Lower leg skin (tissue), 4 donors: ENCODE data around the gene MAN1A1. TPM values are rescaled to one million over a fixed set of nuclear protein-coding genes. Genes with fewer than 3 reads are reported as not detected.
"Not testable (repeated sequence)": the region's sequence is repeated elsewhere in the genome, so short reads cannot be mapped to it uniquely, and the experiment has no call there.

Experiments used
- DNase-seq, 2 donors: peaks; one replicate each; pipeline ENCODE4 v3.0.0-alpha.2; 2019; ENCODE audit warnings: low spot score in 2 of 2
- H3K4me3 ChIP-seq: fragments of 200-600 bp; sonication (generic); 2 replicates; pipeline ENCODE4 v1.5.1; 2017; ENCODE audit warnings: mild to moderate bottlenecking, low read depth; ENCODE audit not compliant: poor library complexity, severe bottlenecking
- POLR2A ChIP-seq, 2 donors: fragments of 450-650 bp; IDR thresholded peaks; one replicate each; pipeline ENCODE4 v1.6.1; 2016 to 2017; ENCODE audit warnings: antibody characterized with exemption in 2 of 2, mild to moderate bottlenecking in 1 of 2, moderate library complexity in 1 of 2
- WGBS, 2 donors: methylation state at CpG; one replicate each; pipeline ENCODE4 v1.1.5; 2018; 5-methylcytosine and 5-hydroxymethylcytosine counted together
- intact Hi-C: fragments of 100-400 bp; cut with DNase I; formaldehyde crosslinking; loops from one replicate; pipeline ENCODE4 v1.15.0; 2023; ENCODE audit warnings: low total_unique reads
- total RNA-seq, 4 donors: library from RNA; depleted of rRNA; stranded (reverse); fragments of >200 nt; gene quantifications; one replicate each; pipeline ENCODE4 v1.1.0, GENCODE V29; 2016
- TF ChIP-seq, protein P1 (sequence below), 3 donors: fragments of 450-650 bp; IDR thresholded peaks; one replicate each; pipeline ENCODE4 v1.5.1; 2016; ENCODE audit warnings: antibody characterized with exemption in 3 of 3, mild to moderate bottlenecking in 3 of 3, moderate library complexity in 2 of 3

Gene MAN1A1
- total RNA-seq, 4 donors from 2014 or later = 33.5 to 85.7 (median 37.1) TPM

DNA sequence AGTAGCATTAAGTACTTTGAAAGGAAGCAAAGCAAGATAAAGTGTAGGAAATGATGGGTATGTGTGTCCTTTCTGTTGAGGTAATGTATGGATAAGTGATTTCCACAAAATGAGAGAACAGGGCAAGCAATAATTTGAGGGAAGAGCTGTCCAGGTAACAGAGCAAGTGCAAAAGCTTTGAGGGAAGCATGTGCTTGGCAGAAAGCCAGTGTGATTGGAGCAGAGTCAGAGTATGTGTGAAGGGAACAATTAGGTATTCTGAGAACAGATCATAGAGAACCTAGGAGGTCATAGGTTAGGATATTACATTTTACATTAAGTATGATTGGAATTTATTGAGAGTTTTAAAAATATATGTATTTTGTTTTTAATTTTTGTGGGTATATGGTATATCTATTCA is 30.2 kb upstream of the MAN1A1 start:
- TF ChIP-seq, protein P1, sequence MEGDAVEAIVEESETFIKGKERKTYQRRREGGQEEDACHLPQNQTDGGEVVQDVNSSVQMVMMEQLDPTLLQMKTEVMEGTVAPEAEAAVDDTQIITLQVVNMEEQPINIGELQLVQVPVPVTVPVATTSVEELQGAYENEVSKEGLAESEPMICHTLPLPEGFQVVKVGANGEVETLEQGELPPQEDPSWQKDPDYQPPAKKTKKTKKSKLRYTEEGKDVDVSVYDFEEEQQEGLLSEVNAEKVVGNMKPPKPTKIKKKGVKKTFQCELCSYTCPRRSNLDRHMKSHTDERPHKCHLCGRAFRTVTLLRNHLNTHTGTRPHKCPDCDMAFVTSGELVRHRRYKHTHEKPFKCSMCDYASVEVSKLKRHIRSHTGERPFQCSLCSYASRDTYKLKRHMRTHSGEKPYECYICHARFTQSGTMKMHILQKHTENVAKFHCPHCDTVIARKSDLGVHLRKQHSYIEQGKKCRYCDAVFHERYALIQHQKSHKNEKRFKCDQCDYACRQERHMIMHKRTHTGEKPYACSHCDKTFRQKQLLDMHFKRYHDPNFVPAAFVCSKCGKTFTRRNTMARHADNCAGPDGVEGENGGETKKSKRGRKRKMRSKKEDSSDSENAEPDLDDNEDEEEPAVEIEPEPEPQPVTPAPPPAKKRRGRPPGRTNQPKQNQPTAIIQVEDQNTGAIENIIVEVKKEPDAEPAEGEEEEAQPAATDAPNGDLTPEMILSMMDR (IDR thresholded peaks at IDR 0.05) = no peak
- TF ChIP-seq POLR2A (IDR thresholded peaks at IDR 0.05) = no peak
- DNase-seq = no peak
- no peak overlapping the region for H3K4me3 ChIP-seq
- intact Hi-C loops = no loop called here

GRCh38 chr6:119377043-119377442 is 27.5 kb upstream of the MAN1A1 start:
- WGBS, 2 donors = 100% methylated on average over 1 of the region's 1 CpG
- H3K4me3 ChIP-seq, intact Hi-C loops, DNase-seq: not testable (repeated sequence)

DNA sequence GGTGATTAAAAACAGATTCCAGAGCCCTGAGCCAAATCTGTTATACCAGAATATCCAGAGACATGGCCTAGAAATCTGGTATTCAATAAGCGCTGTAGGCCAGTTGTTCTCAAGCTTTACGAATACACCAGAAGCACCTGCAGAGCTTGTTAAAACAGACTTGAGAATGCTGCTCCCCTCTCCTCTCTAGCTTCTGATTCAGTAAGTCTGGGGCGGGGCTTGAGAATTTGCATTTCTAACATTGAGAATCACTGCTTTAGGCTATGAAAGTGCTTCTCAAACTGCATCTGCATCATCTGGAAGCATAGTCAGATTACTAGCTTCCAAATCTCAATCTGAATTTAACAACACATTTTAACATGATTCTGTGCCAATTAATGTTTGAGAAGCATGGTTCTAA is 20.5 kb upstream of the MAN1A1 start:
- H3K4me3 ChIP-seq = no peak overlapping the region
- no peak for DNase-seq
- intact Hi-C loops = no loop called here
- no peak for TF ChIP-seq POLR2A (IDR thresholded peaks at IDR 0.05)
- TF ChIP-seq, protein P1 (IDR thresholded peaks at IDR 0.05) = no peak
- WGBS, 2 donors = 58 to 62% methylated on average over 3 of the region's 3 CpGs

DNA sequence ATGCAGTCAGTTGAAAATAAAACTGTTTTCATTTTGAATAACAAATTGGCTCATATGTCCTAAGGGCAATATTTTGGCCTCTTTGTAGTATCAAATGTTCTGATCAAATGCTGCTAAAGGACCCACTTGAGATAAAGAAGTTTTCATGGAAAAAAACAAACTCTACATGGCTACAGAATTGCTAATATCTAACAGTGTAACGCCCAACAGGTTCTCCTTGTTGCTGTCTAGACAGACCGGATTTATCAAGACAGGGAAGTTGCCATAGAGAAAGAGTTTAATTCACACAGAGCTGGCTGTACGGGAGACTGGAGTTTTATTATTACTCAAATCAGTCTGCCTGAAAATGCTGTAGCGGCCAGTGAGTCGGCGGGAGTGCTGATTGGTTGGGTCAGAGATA is 19.4 kb upstream of the MAN1A1 start:
- intact Hi-C loops = no loop called here
- no peak for DNase-seq
- WGBS, 2 donors = 84 to 88% methylated on average over 6 of the region's 6 CpGs
- TF ChIP-seq, protein P1 (IDR thresholded peaks at IDR 0.05) = no peak
- TF ChIP-seq POLR2A (IDR thresholded peaks at IDR 0.05) = no peak
- no peak overlapping the region for H3K4me3 ChIP-seq

GRCh38 chr6:119361209-119361608 is 11.6 kb upstream of the MAN1A1 start:
- TF ChIP-seq POLR2A (IDR thresholded peaks at IDR 0.05) = no peak
- TF ChIP-seq, protein P1 (IDR thresholded peaks at IDR 0.05) = no peak
- WGBS, 2 donors = 93% methylated on average over 4 of the region's 4 CpGs
- DNase-seq = no peak
- intact Hi-C loops = no loop called here
- H3K4me3 ChIP-seq = no peak overlapping the region

DNA sequence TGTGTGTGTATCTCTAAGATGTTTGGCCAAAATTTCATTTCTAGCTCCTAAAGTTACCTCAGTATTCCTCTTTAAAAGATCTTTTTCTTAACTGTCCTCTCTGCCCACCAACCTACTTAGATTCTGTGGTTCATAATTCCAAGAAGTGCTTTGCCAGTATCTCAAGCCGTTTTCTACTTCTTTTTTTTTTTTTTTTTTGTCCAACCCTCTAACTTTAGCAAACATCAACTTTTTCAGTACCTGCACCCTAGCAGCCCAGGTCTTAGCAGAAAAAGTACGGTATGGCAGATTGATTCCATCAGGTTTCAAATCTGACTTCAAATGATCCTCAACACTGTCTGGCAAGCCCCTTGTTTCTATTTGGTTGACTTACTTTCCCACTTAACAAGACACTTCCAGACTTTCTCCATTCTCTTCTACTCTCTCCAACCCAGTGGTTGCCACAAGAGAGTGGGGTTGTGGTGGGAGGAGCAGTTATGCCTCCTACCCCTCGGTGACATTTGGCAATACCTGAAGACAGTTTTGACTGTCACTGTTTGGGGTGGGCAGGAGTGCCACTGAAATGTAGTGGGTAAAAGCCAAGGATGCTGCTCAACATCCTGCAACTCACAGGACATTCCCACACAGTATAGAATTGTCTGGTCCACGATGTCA is 10.8 kb upstream of the MAN1A1 start:
- intact Hi-C loops = no loop called here
- WGBS, 2 donors = 78 to 83% methylated on average over 4 of the region's 4 CpGs
- TF ChIP-seq, protein P1 (IDR thresholded peaks at IDR 0.05) = no peak
- TF ChIP-seq POLR2A (IDR thresholded peaks at IDR 0.05) = no peak

More for the DNA sequence above, 10.8 kb upstream of the MAN1A1 start:
- no peak for DNase-seq
- no peak overlapping the region for H3K4me3 ChIP-seq
